Bone marrow (tissue), 2 donors: Measurements from ENCODE around the gene PALM3.
"Not testable (repeated sequence)": the region's sequence is repeated elsewhere in the genome, so short reads cannot be mapped to it uniquely, and the experiment has no call there.

Experiments
- DNase-seq, 2 donors: peaks; one replicate each; lab custom pipeline; 2025; lab: John Stamatoyannopoulos, UW

Gene PALM3

GRCh38 chr19:14030997-14031718, 30.7 kb downstream of the PALM3 start:
- peak in 1 of 2 donors; percentile 33 for DNase-seq

- no peak for DNase-seq
These were observed 33.0 kb downstream of the PALM3 start for GRCh38 chr19:14028901-14029300.

GRCh38 chr19:14027856-14028450, 33.9 kb downstream of the PALM3 start, which contains the start of gene RLN3:
TSS of gene RLN3 (plus strand) at chr19:14028148. CDS start at chr19:14028205, 57 bp downstream.
- DNase-seq: no peak

- DNase-seq: not testable (repeated sequence)
These were observed 35.2 kb downstream of the PALM3 start for GRCh38 chr19:14026652-14027192.

GRCh38 chr19:14023404-14024235, 38.3 kb downstream of the PALM3 start:
- peak; percentile 8 to 81 for DNase-seq

GRCh38 chr19:14022469-14022868, 39.4 kb downstream of the PALM3 start:
- no peak for DNase-seq

GRCh38 chr19:14021474-14021873, 40.4 kb downstream of the PALM3 start:
- no peak for DNase-seq

GRCh38 chr19:14019739-14020138, 42.1 kb downstream of the PALM3 start:
- DNase-seq: not testable (repeated sequence)

- no peak for DNase-seq
These were observed 42.8 kb downstream of the PALM3 start for GRCh38 chr19:14019100-14019499.

GRCh38 chr19:14015524-14016035, 46.3 kb downstream of the PALM3 start:
- DNase-seq: no peak

- no peak for DNase-seq
These were observed 49.4 kb downstream of the PALM3 start for GRCh38 chr19:14012378-14012915.

- DNase-seq: peak in 1 of 2 donors; percentile 97
These were observed 54.9 kb downstream of the PALM3 start for GRCh38 chr19:14006766-14007562.

- DNase-seq: peak; percentile 98 to 100
These were observed 55.7 kb downstream of the PALM3 start, which contains the start of gene RFX1 for GRCh38 chr19:14006085-14006765. TSS of gene RFX1 (minus strand) at chr19:14006320. CDS start at chr19:13993843, 12,477 bp downstream.

GRCh38 chr19:14005349-14006084, 56.4 kb downstream of the PALM3 start:
- DNase-seq: peak; percentile 85 to 94

GRCh38 chr19:14004619-14005348, 57.1 kb downstream of the PALM3 start:
- peak in 1 of 2 donors; percentile 34 for DNase-seq
